Right kidney (tissue), 1 donor: Measurements from ENCODE around the gene ALG12.

Experiments
- DNase-seq: peaks from one replicate; pipeline ENCODE4 v3.0.0-alpha.2; 2016

Gene ALG12

GRCh38 chr22:49914256-49914655 is 4.0 kb downstream of the ALG12 start:
- no peak for DNase-seq

GRCh38 chr22:49913446-49913845 is 4.8 kb downstream of the ALG12 start:
- DNase-seq = no peak

GRCh38 chr22:49913026-49913425 is 5.2 kb downstream of the ALG12 start:
- no peak for DNase-seq

DNA sequence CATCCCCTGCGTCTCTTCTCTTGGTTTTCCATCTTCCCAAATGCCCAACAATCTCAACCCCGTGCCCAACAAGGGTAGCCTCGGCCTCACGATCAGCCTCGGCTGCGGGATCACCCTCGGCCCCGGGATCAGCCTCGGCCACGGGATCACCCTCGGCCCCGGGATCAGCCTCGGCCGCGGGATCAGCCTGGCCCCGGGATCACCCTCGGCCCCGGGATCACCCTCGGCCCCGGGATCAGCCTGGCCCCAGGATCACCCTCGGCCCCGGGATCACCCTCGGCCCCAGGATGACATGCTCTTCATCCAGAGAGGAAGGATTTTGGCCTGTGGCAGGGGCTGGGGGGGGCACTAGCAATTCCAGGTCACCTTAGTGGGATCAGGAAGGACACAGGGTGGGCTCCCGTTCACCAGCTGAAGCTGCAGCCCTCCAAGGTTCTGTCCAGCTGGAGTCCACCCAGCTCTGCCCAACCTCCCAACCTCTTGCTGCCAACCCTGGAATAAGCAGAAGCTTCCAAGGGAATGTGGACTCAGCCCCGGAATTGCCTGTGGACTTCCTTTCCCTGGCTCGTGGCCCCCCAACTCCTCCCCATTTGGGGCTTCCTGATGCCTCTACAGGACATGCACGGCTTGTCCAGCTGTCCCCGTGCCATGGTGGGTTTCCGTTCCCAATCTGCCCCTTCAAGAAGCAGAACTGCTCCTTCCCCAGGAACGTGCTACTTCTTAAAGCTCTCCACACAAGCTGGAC is 6.2 kb downstream of the ALG12 start:
- no peak for DNase-seq

DNA sequence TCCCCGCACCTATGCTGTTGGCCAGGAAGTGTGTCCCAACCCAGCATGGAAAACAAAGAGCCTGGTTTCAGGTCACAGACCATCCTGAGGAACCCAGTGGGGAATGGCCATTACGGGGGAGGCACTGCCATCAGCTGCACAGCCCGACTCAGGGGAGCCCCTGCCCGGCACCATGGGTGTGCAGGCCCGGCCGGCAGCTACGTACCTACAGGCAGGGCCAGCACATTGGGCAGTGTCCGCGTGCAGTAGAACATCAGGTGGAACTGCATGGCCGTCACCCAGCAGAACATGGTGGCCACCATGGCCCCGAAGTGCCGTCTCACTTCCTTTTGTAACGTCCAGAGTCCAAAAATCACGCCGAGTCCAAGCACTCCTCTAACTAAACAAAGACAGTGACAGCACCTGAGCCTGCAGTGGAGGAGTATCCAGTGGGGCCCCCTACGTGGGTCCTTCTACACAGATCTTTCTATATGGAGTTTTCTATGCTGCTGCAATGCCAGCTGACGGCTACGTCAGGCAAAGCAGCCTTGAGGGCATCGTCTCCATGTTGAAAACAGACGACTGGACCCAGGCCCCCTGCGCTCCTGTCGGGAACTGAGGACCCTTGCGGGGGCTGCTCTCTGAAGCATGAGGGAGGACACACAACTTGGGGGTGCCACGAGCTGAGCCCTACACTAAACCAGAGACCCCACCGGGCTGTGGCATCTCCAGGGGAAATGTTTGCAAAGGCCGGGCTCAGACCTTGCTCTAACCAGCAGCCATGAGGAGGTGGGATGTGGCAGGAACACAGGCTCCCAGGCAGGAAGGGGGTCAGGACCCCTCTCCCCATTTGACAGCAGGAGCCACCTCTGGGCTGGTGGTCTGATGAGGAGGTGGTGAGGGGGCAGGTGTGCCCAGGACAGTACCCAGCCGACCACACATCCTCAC is 7.7 kb downstream of the ALG12 start:
- no peak for DNase-seq

DNA sequence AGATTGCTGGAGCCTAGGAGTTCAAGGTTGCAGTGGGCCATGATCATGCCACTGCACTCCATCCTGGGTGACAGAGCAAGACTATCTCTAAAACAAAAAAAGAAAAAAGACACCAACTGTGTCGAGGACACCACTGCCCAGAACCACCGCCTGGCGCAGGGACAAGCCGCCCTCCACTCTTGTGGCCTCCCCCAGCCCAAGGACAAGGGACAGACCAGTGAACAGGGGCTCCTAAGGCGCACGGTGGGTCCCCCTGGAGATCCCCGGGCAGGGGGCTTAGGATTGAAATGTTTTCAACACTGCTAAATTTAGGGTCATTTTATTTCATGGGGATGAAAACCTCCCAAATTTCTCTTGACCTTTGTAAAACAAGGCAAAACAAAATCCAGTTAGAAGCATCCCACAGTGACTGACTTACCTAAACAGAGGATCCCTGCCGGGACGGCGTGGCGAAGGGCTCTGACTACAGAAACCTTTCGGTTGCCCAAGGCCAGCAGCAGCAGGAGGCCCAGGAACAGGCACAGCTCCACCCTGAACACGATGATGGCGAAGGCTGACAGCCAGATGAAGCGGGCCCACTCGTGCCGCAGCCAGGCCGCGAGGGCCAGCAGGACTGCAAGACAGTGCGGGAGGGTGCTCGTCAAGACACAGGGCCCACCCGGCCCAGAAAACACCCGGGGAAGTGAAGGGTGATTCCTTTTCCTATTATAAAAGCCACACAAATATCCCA is 8.6 kb downstream of the ALG12 start:
- no peak for DNase-seq

DNA sequence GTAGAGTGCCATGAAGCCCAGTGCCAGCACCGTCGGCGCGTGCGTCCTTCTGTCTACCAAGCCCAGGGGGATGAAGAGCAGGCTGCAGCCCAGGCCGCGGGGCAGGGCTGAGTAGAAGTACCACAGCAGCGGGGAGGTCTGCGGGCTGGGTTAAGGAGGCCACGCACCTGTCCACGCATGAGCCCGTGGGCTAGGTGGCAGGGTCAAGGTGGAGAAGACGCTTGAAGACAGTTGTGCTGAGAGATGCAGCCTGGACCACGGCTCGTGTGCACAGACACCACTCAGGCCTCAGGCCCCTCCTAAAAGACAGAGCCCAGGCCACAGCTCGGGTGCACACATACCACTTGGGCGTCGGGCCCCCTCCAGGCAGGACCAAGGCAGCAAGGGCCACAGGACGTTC is 10.4 kb downstream of the ALG12 start:
- no peak for DNase-seq

- no peak for DNase-seq
Observed at GRCh38 chr22:49906799-49907290, 11.4 kb downstream of the ALG12 start.

DNA sequence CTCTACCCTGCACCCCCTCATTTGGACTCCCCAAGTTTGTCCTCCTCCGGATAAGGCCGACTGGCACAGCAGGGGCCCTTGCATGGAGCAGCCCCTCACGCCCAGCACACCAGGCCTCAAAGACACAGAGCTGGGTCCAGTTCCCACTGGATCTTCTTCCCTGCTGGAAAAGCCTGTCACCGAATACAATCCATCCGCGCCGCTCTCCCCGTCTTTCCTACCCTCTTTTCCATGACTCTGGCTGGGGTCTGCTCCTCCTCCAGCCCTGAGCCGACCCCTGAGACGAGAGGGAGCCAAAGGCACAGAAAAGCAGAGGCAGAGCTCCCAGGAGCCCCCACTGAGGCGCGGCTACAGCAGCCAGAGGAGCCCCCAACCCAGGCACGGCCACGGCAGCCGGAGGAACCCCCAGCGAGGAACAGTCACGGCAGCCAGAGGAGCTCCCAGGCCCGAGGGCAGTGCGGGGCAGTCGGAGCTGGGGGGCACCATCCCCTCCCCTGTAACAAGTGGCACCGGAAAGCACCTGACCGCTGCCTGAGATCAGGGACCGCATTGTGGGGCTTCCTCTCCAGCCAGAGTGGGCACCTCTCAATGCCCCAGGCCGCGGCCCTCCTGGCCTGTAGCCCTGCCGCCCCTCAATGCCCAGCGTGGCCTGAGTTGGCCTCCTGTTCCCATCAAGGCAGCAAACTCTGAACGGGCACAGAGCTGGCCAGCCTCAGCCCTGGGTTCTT is 12.0 kb downstream of the ALG12 start:
- no peak for DNase-seq

- DNase-seq = no peak
Observed at GRCh38 chr22:49905465-49905864, 12.8 kb downstream of the ALG12 start.

- no peak for DNase-seq
Observed at GRCh38 chr22:49904040-49904369, 14.2 kb downstream of the ALG12 start.

DNA sequence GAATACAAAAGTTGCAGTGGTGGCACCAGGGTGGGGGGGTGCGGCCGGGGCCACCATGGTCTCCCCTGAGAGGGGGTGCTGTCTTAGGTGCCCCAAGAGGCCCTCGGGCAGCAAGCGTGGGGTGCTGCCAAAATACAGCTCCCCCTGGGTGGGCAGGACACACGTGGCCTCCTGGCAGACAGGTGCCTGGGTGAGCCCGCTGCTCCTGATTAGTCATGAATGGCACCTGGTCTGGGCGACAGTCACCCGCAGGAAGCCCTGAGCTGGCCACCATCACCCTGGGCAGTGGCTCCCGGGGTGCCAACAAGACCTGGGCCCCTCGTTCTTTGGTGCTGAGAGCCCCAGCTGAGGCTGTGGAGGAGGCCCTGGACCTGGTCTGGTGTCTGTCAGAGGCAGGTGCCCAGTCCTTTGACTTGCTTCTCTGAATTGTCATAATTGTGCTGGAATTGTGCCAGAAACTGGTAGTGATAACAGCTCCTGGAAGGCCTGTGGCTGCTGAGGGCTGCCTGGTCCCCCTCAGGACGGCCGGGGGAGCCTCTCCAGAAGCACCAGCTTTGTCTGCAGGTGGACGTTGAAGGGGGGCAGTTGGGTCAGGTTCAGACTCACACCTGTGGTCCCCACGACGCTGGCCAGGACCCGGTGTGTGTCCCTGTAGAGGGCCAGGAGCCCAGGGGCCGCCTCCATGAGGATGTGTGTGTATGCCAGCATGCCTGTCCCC is 14.8 kb downstream of the ALG12 start:
- no peak for DNase-seq

- DNase-seq = no peak
Observed at GRCh38 chr22:49901457-49901856, 16.8 kb downstream of the ALG12 start.

GRCh38 chr22:49900441-49901230 is 17.6 kb downstream of the ALG12 start:
- DNase-seq = no peak

DNA sequence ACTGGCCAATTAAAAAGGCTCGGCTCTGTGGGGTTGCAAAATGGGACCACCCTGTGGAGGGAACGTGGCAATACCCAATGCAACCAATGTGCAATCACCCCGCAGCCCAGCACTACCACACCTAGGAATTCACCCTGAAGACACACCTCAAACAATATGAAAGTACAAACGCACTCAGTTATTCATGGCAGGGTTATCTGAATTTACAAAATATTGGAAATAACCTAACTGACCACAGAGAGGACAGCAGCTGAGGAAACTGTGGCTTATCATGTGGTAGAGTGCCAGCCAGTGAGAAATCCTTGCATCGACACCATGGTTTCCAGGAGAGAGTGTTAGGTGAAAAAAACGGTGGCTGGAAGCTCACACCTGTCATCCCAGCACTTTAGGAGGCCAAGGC is 18.7 kb downstream of the ALG12 start:
- DNase-seq = no peak

- no peak for DNase-seq
Observed at GRCh38 chr22:49897015-49897684, 21.1 kb downstream of the ALG12 start.

- no peak for DNase-seq
Observed at GRCh38 chr22:49896201-49896600, 22.0 kb downstream of the ALG12 start.

DNA sequence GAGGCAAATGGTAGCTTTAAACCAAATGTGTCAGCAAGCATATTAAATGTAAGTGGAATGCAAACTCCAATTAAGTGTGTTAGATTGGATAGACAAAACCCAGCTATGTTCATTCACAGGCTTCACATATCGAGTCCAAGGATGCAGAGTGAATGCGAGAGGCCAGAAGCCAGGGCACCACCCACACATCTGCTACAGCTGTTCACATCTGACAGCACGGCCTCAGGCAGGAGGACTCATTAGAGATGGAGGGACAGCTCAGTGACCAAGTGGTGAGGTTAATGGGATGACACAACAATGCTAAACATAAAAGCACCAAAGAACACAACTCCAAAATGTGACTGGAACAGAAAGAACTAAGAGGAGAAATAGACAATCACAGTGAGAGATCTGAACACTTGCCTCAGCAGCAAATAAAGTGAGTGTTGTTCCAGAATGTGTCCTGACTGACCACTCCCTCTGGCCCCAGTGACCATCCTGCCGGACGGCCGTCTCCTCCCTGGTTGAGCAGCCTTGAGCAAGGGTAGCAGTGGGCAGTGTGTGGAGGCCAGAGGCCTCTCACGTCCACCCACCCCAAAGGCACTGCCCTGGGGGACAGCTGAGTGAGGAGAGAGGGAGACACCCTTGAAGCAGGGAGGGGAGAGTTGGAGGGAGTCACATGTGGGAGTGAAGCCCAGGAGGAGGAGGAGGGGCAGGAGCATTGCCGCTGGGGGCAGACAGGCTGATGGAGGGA is 23.8 kb downstream of the ALG12 start:
- no peak for DNase-seq

- DNase-seq = no peak
Observed at GRCh38 chr22:49893025-49893424, 25.2 kb downstream of the ALG12 start.
